ENCODE measurements around the gene FGGY. TPM values are rescaled to one million over a fixed set of nuclear protein-coding genes. Genes with fewer than 3 reads are reported as not detected.

Gene FGGY
- total RNA-seq, 1 experiment from 2014 or later = 14.6 TPM

- H3K18ac ChIP-seq (ENCODE audit: insufficient read length, low read depth, low read length) = no peak overlapping the region
- H3K27me3 ChIP-seq (ENCODE audit: insufficient read depth, low read length) = no peaks in the 10 kb centered on the region
- no peaks in the 10 kb centered on the region for H4K20me1 ChIP-seq (ENCODE audit: control insufficient read depth, insufficient read depth, insufficient read length)
- no CpG with 5 or more reads among the region's 1 CpG for WGBS (ENCODE audit: extremely low coverage, insufficient read length, low lambda C conversion rate)
- Mint-ChIP-seq H3K4me1 (peaks cover 8 to 22% of the 10 kb centered on the region in 2 experiments; a peak in 2 of 4 replicates), H3K4me3 (no peak overlapping the region), H3K27ac (no peak overlapping the region), H3K27me3 (ENCODE audit: low read depth) (no peaks in the 10 kb centered on the region), H3K36me3 (ENCODE audit: insufficient read depth in 1 of 3, low read depth in 3 of 3) (peaks cover 13 to 19% (median 13%) of the 10 kb centered on the region in 3 experiments; a peak in 6 of 7 replicates), H3K9me3 (peaks cover 15 to 17% of the 10 kb centered on the region in 2 experiments)
- H3K4me2 ChIP-seq (ENCODE audit: insufficient read depth, insufficient read length, low read length) = no peak overlapping the region
- H2BK120ac ChIP-seq (ENCODE audit: low read depth, low read length, poor library complexity, severe bottlenecking) = no peak overlapping the region
- H3K9me3 ChIP-seq (ENCODE audit: control insufficient read depth, low read depth, low read length) = no peaks in the 10 kb centered on the region
- no peak overlapping the region for H4K5ac ChIP-seq (ENCODE audit: insufficient read length, low read depth, low read length)
- H3K23me2 ChIP-seq (ENCODE audit: insufficient read length, low read depth, low read length, poor library complexity, severe bottlenecking) = no peaks in the 10 kb centered on the region
- H2AK5ac ChIP-seq (ENCODE audit: insufficient read length, low read length) = no peak overlapping the region
- H3K9ac ChIP-seq (ENCODE audit: extremely low read depth, insufficient read length, low read length) = no peak overlapping the region
- no peak overlapping the region for H4K8ac ChIP-seq (replicated peaks; ENCODE audit: insufficient read length, low read depth, low read length)
- no peak overlapping the region for H2BK5ac ChIP-seq (ENCODE audit: insufficient read length, low read length)
- H2BK12ac ChIP-seq (ENCODE audit: insufficient read length, low read depth, low read length) = no peak overlapping the region
- H3K27ac ChIP-seq (ENCODE audit: insufficient read length, low read depth, low read length) = no peak overlapping the region
- H3K79me2 ChIP-seq (ENCODE audit: insufficient read depth, low read length) = no peaks in the 10 kb centered on the region
- no peak overlapping the region for H2BK15ac ChIP-seq (ENCODE audit: low read depth, low read length)
- no peak for DNase-seq
- H3T11ph ChIP-seq (ENCODE audit: low read length) = no peak overlapping the region
- H4K91ac ChIP-seq (ENCODE audit: insufficient read length, low read depth, low read length) = no peak overlapping the region
- H2AFZ ChIP-seq (ENCODE audit: low read length) = no peak overlapping the region
- no peak overlapping the region for H3K14ac ChIP-seq (ENCODE audit: insufficient read depth, low read length)
- no peak overlapping the region for H2BK20ac ChIP-seq (ENCODE audit: low read depth, low read length, poor library complexity, severe bottlenecking)
- H3K56ac ChIP-seq (ENCODE audit: insufficient read length, low read depth, low read length) = no peak overlapping the region
- H3K23ac ChIP-seq (ENCODE audit: insufficient read length, low read depth, low read length) = no peak overlapping the region
- TF ChIP-seq, protein P1, sequence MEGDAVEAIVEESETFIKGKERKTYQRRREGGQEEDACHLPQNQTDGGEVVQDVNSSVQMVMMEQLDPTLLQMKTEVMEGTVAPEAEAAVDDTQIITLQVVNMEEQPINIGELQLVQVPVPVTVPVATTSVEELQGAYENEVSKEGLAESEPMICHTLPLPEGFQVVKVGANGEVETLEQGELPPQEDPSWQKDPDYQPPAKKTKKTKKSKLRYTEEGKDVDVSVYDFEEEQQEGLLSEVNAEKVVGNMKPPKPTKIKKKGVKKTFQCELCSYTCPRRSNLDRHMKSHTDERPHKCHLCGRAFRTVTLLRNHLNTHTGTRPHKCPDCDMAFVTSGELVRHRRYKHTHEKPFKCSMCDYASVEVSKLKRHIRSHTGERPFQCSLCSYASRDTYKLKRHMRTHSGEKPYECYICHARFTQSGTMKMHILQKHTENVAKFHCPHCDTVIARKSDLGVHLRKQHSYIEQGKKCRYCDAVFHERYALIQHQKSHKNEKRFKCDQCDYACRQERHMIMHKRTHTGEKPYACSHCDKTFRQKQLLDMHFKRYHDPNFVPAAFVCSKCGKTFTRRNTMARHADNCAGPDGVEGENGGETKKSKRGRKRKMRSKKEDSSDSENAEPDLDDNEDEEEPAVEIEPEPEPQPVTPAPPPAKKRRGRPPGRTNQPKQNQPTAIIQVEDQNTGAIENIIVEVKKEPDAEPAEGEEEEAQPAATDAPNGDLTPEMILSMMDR (conservative IDR thresholded peaks at IDR 0.05) = no peak
- no peaks in the 10 kb centered on the region for H3K79me1 ChIP-seq (ENCODE audit: insufficient read depth, low read depth, low read length, poor library complexity, severe bottlenecking)
- H3K4ac ChIP-seq (ENCODE audit: low read depth, low read length) = no peak overlapping the region
- H3K4me1 ChIP-seq (ENCODE audit: insufficient read depth, low read length) = no peaks in the 10 kb centered on the region
These were observed 259.5 kb downstream of the FGGY start for GRCh38 chr1:59556398-59556797.
